Superior temporal gyrus (tissue), 1 donor: Measurements from ENCODE around the gene MBP.
"Not testable (repeated sequence)": the region's sequence is repeated elsewhere in the genome, so short reads cannot be mapped to it uniquely, and the experiment has no call there.

Source experiments
- DNase-seq: peaks from one replicate; pipeline ENCODE4 v3.0.0-alpha.2; 2016; ENCODE audit errors: extremely low spot score

Gene MBP

GRCh38 chr18:77006305-77007175 is 126.0 kb downstream of the MBP start:
- DNase-seq: no peak

- no peak for DNase-seq
Observed at GRCh38 chr18:77005651-77006195, 126.9 kb downstream of the MBP start.

GRCh38 chr18:77004555-77005380 is 127.8 kb downstream of the MBP start:
- no peak for DNase-seq

- no peak for DNase-seq
Observed at GRCh38 chr18:77003316-77003715, 129.3 kb downstream of the MBP start.

- DNase-seq: no peak
Observed at GRCh38 chr18:77002496-77002895, 130.1 kb downstream of the MBP start.

- no peak for DNase-seq
Observed at GRCh38 chr18:77001979-77002378, 130.6 kb downstream of the MBP start.

- DNase-seq: no peak
Observed at GRCh38 chr18:77001041-77001440, 131.5 kb downstream of the MBP start.

GRCh38 chr18:77000527-77000926 is 132.1 kb downstream of the MBP start:
- DNase-seq: peak; percentile 83

GRCh38 chr18:76999077-76999476 is 133.5 kb downstream of the MBP start:
- DNase-seq: no peak

- DNase-seq: no peak
Observed at GRCh38 chr18:76997951-76998808, 134.4 kb downstream of the MBP start.

- no peak for DNase-seq
Observed at GRCh38 chr18:76996429-76996828, 136.2 kb downstream of the MBP start.

GRCh38 chr18:76995896-76996295 is 136.7 kb downstream of the MBP start:
- DNase-seq: no peak

GRCh38 chr18:76994086-76994654 is 138.4 kb downstream of the MBP start:
- DNase-seq: no peak

- no peak for DNase-seq
Observed at GRCh38 chr18:76993573-76993972, 139.0 kb downstream of the MBP start.

GRCh38 chr18:76993085-76993382 is 139.5 kb downstream of the MBP start:
- DNase-seq: no peak

GRCh38 chr18:76992226-76993084 is 140.1 kb downstream of the MBP start:
- no peak for DNase-seq

- no peak for DNase-seq
Observed at GRCh38 chr18:76991021-76991688, 141.4 kb downstream of the MBP start.

GRCh38 chr18:76990343-76991020 is 142.1 kb downstream of the MBP start:
- not testable (repeated sequence) for DNase-seq

GRCh38 chr18:76989647-76990190 is 142.9 kb downstream of the MBP start:
- no peak for DNase-seq
